Muscle layer of duodenum (tissue), 2 donors: ENCODE measurements around the gene KCNJ6.

Experiments used
- H3K27ac ChIP-seq: one replicate; pipeline ENCODE4 v1.7.0; 2013; ENCODE audit warnings: mild to moderate bottlenecking, low read length
- H3K27me3 ChIP-seq: one replicate; pipeline ENCODE4 v1.7.0; 2013; ENCODE audit warnings: low read depth, mild to moderate bottlenecking, control low read depth, low read length
- H3K36me3 ChIP-seq, 2 donors: one replicate each; pipeline ENCODE4 v1.7.0; 2013; ENCODE audit warnings: low read length in 2 of 2, control low read depth in 1 of 2, mild to moderate bottlenecking in 1 of 2; ENCODE audit not compliant: insufficient read depth in 2 of 2, control insufficient read depth in 1 of 2
- H3K4me1 ChIP-seq, 2 donors: one replicate each; pipeline ENCODE4 v1.7.0; 2013; ENCODE audit warnings: low read length in 2 of 2, mild to moderate bottlenecking in 2 of 2, control low read depth in 1 of 2, moderate library complexity in 1 of 2; ENCODE audit not compliant: insufficient read depth in 2 of 2, control insufficient read depth in 1 of 2
- H3K4me3 ChIP-seq, 2 donors: one replicate each; pipeline ENCODE4 v1.7.0; 2013; ENCODE audit warnings: low read length in 2 of 2, low read depth in 1 of 2, mild to moderate bottlenecking in 1 of 2
- H3K9me3 ChIP-seq, 2 donors: one replicate each; pipeline ENCODE4 v1.7.0; 2013; ENCODE audit warnings: low read length in 2 of 2, control low read depth in 1 of 2, mild to moderate bottlenecking in 1 of 2; ENCODE audit not compliant: control insufficient read depth in 1 of 2
- donor health status: healthy.

Gene KCNJ6

GRCh38 chr21:37614351-37614875, 301.8 kb downstream of the KCNJ6 start:
- no peaks in the 10 kb centered on the region for H3K36me3 ChIP-seq
- no peaks in the 10 kb centered on the region for H3K27me3 ChIP-seq
- H3K4me1 ChIP-seq = no peaks in the 10 kb centered on the region
- no peak overlapping the region for H3K27ac ChIP-seq
- no peak overlapping the region for H3K4me3 ChIP-seq
- peaks cover 0 to 4% of the 10 kb centered on the region in 2 donors for H3K9me3 ChIP-seq

GRCh38 chr21:37607081-37607480, 309.2 kb downstream of the KCNJ6 start:
- Histone ChIP-seq H3K27me3 (no peaks in the 10 kb centered on the region), H3K9me3 (peaks cover 0 to 4% of the 10 kb centered on the region in 2 donors), H3K27ac (no peak overlapping the region), H3K36me3 (no peaks in the 10 kb centered on the region), H3K4me1 (no peaks in the 10 kb centered on the region), H3K4me3 (no peak overlapping the region)

- H3K4me1 ChIP-seq = no peaks in the 10 kb centered on the region
- no peak overlapping the region for H3K27ac ChIP-seq
- no peak overlapping the region for H3K4me3 ChIP-seq
- no peaks in the 10 kb centered on the region for H3K36me3 ChIP-seq
- peaks cover 0 to 2% of the 10 kb centered on the region in 2 donors for H3K9me3 ChIP-seq
- no peaks in the 10 kb centered on the region for H3K27me3 ChIP-seq
Measured at GRCh38 chr21:37606549-37606948, 309.7 kb downstream of the KCNJ6 start.

- no peaks in the 10 kb centered on the region for H3K9me3 ChIP-seq
- no peaks in the 10 kb centered on the region for H3K4me1 ChIP-seq
- no peaks in the 10 kb centered on the region for H3K36me3 ChIP-seq
- no peaks in the 10 kb centered on the region for H3K27me3 ChIP-seq
- no peak overlapping the region for H3K4me3 ChIP-seq
- no peak overlapping the region for H3K27ac ChIP-seq
Measured at GRCh38 chr21:37605006-37605405, 311.3 kb downstream of the KCNJ6 start.

GRCh38 chr21:37603129-37603528, 313.1 kb downstream of the KCNJ6 start:
- no peaks in the 10 kb centered on the region for H3K27me3 ChIP-seq
- H3K4me3 ChIP-seq = no peak overlapping the region
- H3K27ac ChIP-seq = no peak overlapping the region
- H3K36me3 ChIP-seq = no peaks in the 10 kb centered on the region
- H3K4me1 ChIP-seq = no peaks in the 10 kb centered on the region
- no peaks in the 10 kb centered on the region for H3K9me3 ChIP-seq

- H3K9me3 ChIP-seq = no peaks in the 10 kb centered on the region
- no peaks in the 10 kb centered on the region for H3K36me3 ChIP-seq
- H3K27ac ChIP-seq = no peak overlapping the region
- H3K4me3 ChIP-seq = no peak overlapping the region
- no peaks in the 10 kb centered on the region for H3K27me3 ChIP-seq
- H3K4me1 ChIP-seq = no peaks in the 10 kb centered on the region
Measured at GRCh38 chr21:37601915-37602314, 314.3 kb downstream of the KCNJ6 start.

GRCh38 chr21:37601027-37601426, 315.2 kb downstream of the KCNJ6 start:
- no peak overlapping the region for H3K4me3 ChIP-seq
- H3K4me1 ChIP-seq = no peaks in the 10 kb centered on the region
- no peaks in the 10 kb centered on the region for H3K9me3 ChIP-seq
- no peaks in the 10 kb centered on the region for H3K36me3 ChIP-seq
- H3K27ac ChIP-seq = no peak overlapping the region
- no peaks in the 10 kb centered on the region for H3K27me3 ChIP-seq

- no peaks in the 10 kb centered on the region for H3K4me1 ChIP-seq
- no peaks in the 10 kb centered on the region for H3K27me3 ChIP-seq
- no peak overlapping the region for H3K4me3 ChIP-seq
- H3K36me3 ChIP-seq = no peaks in the 10 kb centered on the region
- H3K9me3 ChIP-seq = no peaks in the 10 kb centered on the region
- H3K27ac ChIP-seq = no peak overlapping the region
Measured at GRCh38 chr21:37595944-37596343, 320.3 kb downstream of the KCNJ6 start.

GRCh38 chr21:37594472-37594951, 321.7 kb downstream of the KCNJ6 start:
- H3K9me3 ChIP-seq = no peaks in the 10 kb centered on the region

GRCh38 chr21:37593740-37594471, 322.4 kb downstream of the KCNJ6 start:
- Histone ChIP-seq H3K4me3 (no peak overlapping the region), H3K9me3 (no peaks in the 10 kb centered on the region), H3K27me3 (no peaks in the 10 kb centered on the region), H3K4me1 (no peaks in the 10 kb centered on the region), H3K36me3 (no peaks in the 10 kb centered on the region), H3K27ac (no peak overlapping the region)

More at GRCh38 chr21:37594472-37594951, 321.7 kb downstream of the KCNJ6 start:
- H3K4me3 ChIP-seq = no peak overlapping the region
- H3K4me1 ChIP-seq = no peaks in the 10 kb centered on the region
- H3K27me3 ChIP-seq = no peaks in the 10 kb centered on the region
- no peak overlapping the region for H3K27ac ChIP-seq
- H3K36me3 ChIP-seq = no peaks in the 10 kb centered on the region

- Histone ChIP-seq H3K4me3 (no peak overlapping the region), H3K9me3 (no peaks in the 10 kb centered on the region), H3K4me1 (no peaks in the 10 kb centered on the region), H3K27me3 (no peaks in the 10 kb centered on the region), H3K27ac (no peak overlapping the region), H3K36me3 (no peaks in the 10 kb centered on the region)
Measured at GRCh38 chr21:37593015-37593414, 323.2 kb downstream of the KCNJ6 start.

GRCh38 chr21:37592496-37592895, 323.8 kb downstream of the KCNJ6 start:
- no peaks in the 10 kb centered on the region for H3K36me3 ChIP-seq
- no peaks in the 10 kb centered on the region for H3K9me3 ChIP-seq
- H3K27me3 ChIP-seq = no peaks in the 10 kb centered on the region
- no peak overlapping the region for H3K27ac ChIP-seq
- no peak overlapping the region for H3K4me3 ChIP-seq
- H3K4me1 ChIP-seq = no peaks in the 10 kb centered on the region
